C4-2B (cell line): ENCODE measurements around the gene CDK3.
A peak's percentile ranks its signal among the peaks of the same experiment; 100 is the strongest.
"Not testable (repeated sequence)": the region's sequence is repeated elsewhere in the genome, so short reads cannot be mapped to it uniquely, and the experiment has no call there.

ENCODE experiments used
- H3K27ac ChIP-seq: fragments of 450-650 bp; 2 replicates; pipeline ENCODE4 v1.5.1; 2017
- ZFX ChIP-seq: fragments of 450-650 bp; IDR thresholded peaks from 2 replicates; pipeline ENCODE4 v1.6.1; 2017
- TF ChIP-seq, protein P1 (sequence below): fragments of 450-650 bp; conservative IDR thresholded peaks from 2 replicates; pipeline ENCODE4 v1.5.1; 2017; ENCODE audit warnings: mild to moderate bottlenecking

The CDK3 gene

DNA sequence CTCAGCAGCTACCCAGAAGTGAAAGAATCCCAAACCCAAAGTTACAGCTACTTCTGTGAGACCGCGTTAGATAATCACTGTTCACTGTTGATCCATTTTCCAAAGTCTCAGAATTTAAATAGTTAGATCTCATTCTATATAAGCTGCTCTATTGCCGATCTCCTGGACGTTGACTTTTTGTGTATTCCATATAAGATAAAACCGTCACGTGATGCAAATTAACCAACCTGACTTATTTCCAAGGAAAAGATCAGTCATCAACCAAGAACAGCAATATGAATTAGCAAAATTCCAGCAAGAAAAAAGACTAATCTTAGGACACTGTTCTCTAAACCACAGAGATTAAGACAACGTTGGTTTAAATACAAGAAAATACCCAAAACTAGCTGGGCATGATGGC lies 30.0 kb upstream of the CDK3 start:
- no peak overlapping the region for H3K27ac ChIP-seq
- TF ChIP-seq, protein P1, sequence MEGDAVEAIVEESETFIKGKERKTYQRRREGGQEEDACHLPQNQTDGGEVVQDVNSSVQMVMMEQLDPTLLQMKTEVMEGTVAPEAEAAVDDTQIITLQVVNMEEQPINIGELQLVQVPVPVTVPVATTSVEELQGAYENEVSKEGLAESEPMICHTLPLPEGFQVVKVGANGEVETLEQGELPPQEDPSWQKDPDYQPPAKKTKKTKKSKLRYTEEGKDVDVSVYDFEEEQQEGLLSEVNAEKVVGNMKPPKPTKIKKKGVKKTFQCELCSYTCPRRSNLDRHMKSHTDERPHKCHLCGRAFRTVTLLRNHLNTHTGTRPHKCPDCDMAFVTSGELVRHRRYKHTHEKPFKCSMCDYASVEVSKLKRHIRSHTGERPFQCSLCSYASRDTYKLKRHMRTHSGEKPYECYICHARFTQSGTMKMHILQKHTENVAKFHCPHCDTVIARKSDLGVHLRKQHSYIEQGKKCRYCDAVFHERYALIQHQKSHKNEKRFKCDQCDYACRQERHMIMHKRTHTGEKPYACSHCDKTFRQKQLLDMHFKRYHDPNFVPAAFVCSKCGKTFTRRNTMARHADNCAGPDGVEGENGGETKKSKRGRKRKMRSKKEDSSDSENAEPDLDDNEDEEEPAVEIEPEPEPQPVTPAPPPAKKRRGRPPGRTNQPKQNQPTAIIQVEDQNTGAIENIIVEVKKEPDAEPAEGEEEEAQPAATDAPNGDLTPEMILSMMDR: no peak
- no peak for TF ChIP-seq ZFX

DNA sequence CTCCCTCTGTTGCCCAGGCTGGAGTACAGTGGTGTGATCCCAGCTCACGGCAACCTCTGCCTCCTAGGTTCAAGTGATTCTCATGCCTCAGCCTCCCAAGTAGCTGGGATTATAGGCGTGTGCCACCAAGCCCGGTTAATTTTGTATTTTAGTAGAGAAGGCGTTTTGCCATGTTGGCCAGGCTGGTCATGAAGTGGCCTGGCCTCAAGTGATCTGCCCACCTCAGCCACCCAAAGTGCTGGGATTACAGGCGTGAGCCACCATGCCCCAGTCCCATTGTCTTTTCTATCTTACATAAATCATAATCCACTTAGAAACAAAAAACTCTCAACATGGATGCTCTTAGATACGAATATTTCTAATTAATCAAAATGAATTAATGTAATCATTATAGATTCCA lies 25.5 kb upstream of the CDK3 start:
- not testable (repeated sequence) for H3K27ac ChIP-seq

DNA sequence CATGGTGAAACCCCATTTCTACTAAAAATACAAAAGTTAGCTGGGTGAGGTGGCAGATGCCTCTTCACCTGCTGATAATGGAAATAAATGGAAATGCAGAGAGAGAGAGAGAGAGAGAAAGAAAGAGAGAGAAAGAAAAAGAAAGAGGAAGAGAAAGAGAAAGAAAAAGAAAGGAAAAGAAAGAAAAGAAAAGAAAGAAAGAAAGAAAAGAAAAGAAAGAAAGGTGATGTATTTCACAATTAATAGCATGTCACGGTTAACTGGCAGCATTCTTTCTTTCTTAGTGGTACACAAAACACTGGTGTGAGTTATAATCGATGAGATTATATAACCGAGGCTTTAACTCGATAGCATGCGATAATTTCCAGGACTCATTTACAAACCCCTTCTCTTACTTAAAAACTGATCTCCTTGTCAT lies 24.9 kb upstream of the CDK3 start:
- H3K27ac ChIP-seq: no peak overlapping the region

GRCh38 chr17:75976175-75976848 lies 24.3 kb upstream of the CDK3 start:
- H3K27ac ChIP-seq: no peak overlapping the region
- TF ChIP-seq ZFX: no peak

More for the DNA sequence above, 24.9 kb upstream of the CDK3 start:
- TF ChIP-seq, protein P1: no peak
- no peak for TF ChIP-seq ZFX

DNA sequence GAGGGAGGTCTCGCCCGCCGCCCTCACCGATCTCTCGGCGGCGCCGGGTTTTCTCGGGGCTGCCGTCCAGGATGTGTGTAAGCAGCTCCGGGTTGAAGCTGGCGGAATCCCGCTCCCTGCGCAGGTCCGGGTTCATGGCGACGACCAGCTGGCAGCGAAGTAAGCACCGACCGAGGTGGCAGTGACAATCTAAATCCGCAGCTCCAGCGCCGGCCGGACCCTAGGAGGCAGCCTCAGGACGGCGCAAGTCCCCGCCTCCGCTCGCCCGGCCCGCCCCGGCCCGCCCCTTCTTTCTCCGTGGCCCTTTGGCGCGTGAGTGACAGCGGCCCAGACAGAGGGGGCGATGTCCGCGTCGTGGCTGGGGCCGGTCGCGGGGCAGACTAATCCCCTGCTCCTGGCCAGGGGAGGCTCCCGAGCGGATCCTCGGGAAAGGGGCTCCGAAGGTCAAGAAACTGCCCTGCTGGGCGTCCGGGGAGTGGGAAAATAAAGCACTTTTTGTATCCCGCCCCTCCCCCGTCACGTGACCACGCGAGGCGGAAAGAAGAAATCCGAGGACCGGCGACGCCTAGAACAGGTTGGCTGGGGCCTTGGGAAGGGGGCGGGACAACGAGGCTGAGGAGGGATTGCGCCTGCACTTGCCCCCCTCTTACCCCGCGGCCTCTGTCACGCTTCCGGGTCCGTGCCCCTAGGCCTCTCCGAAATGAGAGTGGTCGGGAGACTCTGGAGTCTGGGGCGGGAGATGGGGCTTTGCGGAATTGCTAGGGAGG lies 21.5 kb upstream of the CDK3 start, which contains the start of the genes ACOX1 and TEN1:
Gene ACOX1, minus strand, starts transcription at position 229 of the 767 bp plus-strand sequence. Its CDS starts 93 bp downstream, at position 136.
Gene TEN1, plus strand, starts transcription at position 303 of the 767 bp plus-strand sequence. CDS start 6,953 bp downstream, outside the sequence.
- peak within 1 kb of the TSS; percentile 92 for H3K27ac ChIP-seq
- TF ChIP-seq ZFX: no peak; the same call in 1 of the 2 replicates
- TF ChIP-seq, protein P1: no peak; the same call in 1 of the 2 replicates

DNA sequence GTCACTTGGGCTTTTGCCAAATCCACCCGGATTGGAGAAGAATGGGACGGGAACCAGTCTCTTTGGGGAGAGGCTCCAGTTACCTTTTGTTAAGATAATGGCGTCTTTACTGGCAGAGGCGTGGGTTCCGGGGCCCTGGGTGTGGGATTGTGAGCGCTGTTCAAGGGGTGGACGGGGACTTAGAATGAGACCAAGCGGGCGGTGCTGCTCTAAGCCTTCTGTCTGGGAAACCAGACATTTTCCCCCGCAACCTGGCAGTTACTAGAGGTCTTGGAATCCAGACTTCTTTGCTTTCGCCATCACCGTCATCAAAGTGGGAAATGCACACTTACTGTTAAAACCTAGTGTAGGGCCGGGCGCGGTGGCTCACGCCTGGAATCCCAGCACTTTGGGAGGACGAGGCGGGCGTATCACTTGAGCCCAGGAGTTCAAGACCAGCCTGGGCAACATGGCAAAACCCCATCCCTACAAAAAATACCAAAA lies 20.9 kb upstream of the CDK3 start:
- peak overlapping the region; percentile 92 for H3K27ac ChIP-seq
- TF ChIP-seq, protein P1: no peak
- TF ChIP-seq ZFX: no peak; the same call in 1 of the 2 replicates

DNA sequence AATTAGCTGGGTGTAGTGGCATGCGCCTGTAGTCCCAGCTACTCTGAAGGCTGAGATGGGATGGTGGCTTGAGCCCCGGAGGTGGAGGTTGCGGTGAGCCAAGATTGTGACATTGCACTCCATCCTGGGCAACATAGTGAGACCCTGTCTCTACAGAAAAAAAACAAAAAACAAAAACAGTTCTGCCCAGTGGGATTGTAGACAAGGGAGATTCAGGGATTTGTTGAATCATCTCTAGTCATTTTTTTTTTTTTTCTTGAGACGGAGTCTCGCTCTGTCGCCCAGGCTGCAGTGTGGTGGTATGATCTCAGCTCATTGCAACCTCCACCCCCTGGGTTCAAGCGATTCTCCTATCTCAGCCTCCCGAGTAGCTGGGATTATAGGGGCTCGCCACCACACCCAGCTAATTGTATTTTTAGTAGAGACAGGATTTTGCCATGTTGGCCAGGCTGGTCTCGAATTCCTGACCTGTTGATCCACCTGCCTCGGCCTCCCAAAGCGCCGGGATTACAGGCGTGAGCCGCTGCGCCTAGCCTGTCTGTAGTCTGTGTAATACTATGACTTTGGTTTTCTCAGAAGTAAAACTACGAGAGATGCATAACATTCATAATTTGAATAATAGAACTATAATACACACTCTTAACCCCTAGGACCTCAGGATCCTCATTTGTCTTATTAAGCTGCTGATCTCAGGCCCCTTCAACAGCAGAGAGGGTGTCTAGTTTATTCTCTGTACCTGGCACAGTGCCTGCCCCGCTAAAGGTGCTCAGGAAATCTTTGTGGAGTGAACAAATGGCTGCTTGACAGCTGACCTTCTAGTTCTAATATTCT lies 20.3 kb upstream of the CDK3 start:
- peak overlapping the region; percentile 92 for H3K27ac ChIP-seq
- no peak for TF ChIP-seq ZFX
- TF ChIP-seq, protein P1: no peak
